ENCODE results near the gene SFPQ.

The SFPQ gene

GRCh38 chr1:35136780-35137179 is 56.2 kb downstream of the SFPQ start:
- no peak for DNase-seq
